OCI-LY1 (cell line): ENCODE results near the gene SOX12.
A peak's percentile ranks its signal among the peaks of the same experiment; 100 is the strongest.

Source experiments
- H2AFZ ChIP-seq: fragments of 200-600 bp; sonication (generic), shearing (Covaris generic); 2 replicates; pipeline ENCODE4 v1.6.0; 2014; ENCODE audit warnings: antibody characterized with exemption, mild to moderate bottlenecking, low read length
- H3F3A ChIP-seq: fragments of 200-600 bp; sonication (generic), shearing (Covaris generic); 2 replicates; pipeline ENCODE4 v1.6.0; 2014; ENCODE audit warnings: mild to moderate bottlenecking, antibody characterized with exemption, low read length, moderate library complexity; ENCODE audit not compliant: insufficient read depth
- H3K27ac ChIP-seq: fragments of 200-600 bp; sonication (generic); 2 replicates; pipeline ENCODE4 v1.5.1; 2014; ENCODE audit warnings: low read length, mixed run types, mild to moderate bottlenecking, low read depth; ENCODE audit not compliant: poor library complexity, severe bottlenecking
- H3K27me3 ChIP-seq: fragments of 200-600 bp; sonication (generic); 2 replicates; pipeline ENCODE4 v1.6.0; 2014; ENCODE audit warnings: antibody characterized with exemption, mild to moderate bottlenecking, low read length, moderate library complexity; ENCODE audit not compliant: insufficient read depth
- H3K36me3 ChIP-seq: fragments of 200-600 bp; sonication (generic); 2 replicates; pipeline ENCODE4 v1.6.1; 2014; ENCODE audit warnings: mild to moderate bottlenecking, antibody characterized with exemption, low read length, moderate library complexity, mixed read lengths; ENCODE audit not compliant: insufficient read depth
- H3K4me1 ChIP-seq: fragments of 200-600 bp; sonication (generic); 2 replicates; pipeline ENCODE4 v1.5.1; 2014; ENCODE audit warnings: mild to moderate bottlenecking, low read length, moderate library complexity; ENCODE audit not compliant: insufficient read depth, severe bottlenecking
- H3K4me2 ChIP-seq: fragments of 200-600 bp; sonication (generic), shearing (Covaris generic); 2 replicates; pipeline ENCODE4 v1.6.1; 2014; ENCODE audit warnings: low read length
- H3K4me3 ChIP-seq: fragments of 200-600 bp; sonication (generic); 2 replicates; pipeline ENCODE4 v1.5.1; 2014; ENCODE audit warnings: low read length, low read depth, mild to moderate bottlenecking, mixed read lengths; ENCODE audit not compliant: poor library complexity, severe bottlenecking
- H3K79me2 ChIP-seq: fragments of 200-600 bp; shearing (Covaris generic); 2 replicates; pipeline ENCODE4 v1.6.1; 2016; ENCODE audit warnings: mixed run types, low read length, mixed read lengths; ENCODE audit not compliant: insufficient read depth
- H3K9ac ChIP-seq: fragments of 200-600 bp; sonication (generic), shearing (Covaris generic); 2 replicates; pipeline ENCODE4 v1.6.1; 2014; ENCODE audit warnings: mild to moderate bottlenecking, low read length, mixed read lengths
- H3K9me2 ChIP-seq: fragments of 200-600 bp; sonication (generic), shearing (Covaris generic); 2 replicates; pipeline ENCODE4 v1.6.1; 2014; ENCODE audit warnings: low read depth, mild to moderate bottlenecking, low read length, mixed read lengths
- H3K9me3 ChIP-seq: fragments of 200-600 bp; shearing (Covaris generic); 2 replicates; pipeline ENCODE4 v1.6.1; 2014; ENCODE audit warnings: low read length, mixed read lengths
- H4K20me1 ChIP-seq: fragments of 200-600 bp; sonication (generic), shearing (Covaris generic); 2 replicates; pipeline ENCODE4 v1.6.0; 2016; ENCODE audit warnings: mild to moderate bottlenecking, low read length; ENCODE audit not compliant: insufficient read depth
- CTCF ChIP-seq: fragments of 200-600 bp; sonication (generic), shearing (Covaris generic); IDR thresholded peaks from 2 replicates; pipeline ENCODE4 v1.5.1; 2017; ENCODE audit warnings: mild to moderate bottlenecking, antibody characterized with exemption, low read length, moderate library complexity, mixed read lengths
- EZH2 ChIP-seq: fragments of 200-600 bp; sonication (generic), shearing (Covaris generic); IDR thresholded peaks from 2 replicates; pipeline ENCODE4 v1.8.0; 2017; ENCODE audit warnings: borderline replicate concordance, mixed run types, mild to moderate bottlenecking, antibody characterized with exemption, low read length, moderate library complexity, mixed read lengths

Gene SOX12

GRCh38 chr20:347640-348484 is 22.5 kb downstream of the SOX12 start:
- Histone ChIP-seq H3K4me1 (peaks cover 13% of the 10 kb centered on the region), H3K4me2 (peak overlapping the region; percentile 82), H3K27me3 (no peaks in the 10 kb centered on the region), H2AFZ (no peak overlapping the region), H3K79me2 (no peaks in the 10 kb centered on the region), H3K9ac (peak overlapping the region; percentile 92), H3K36me3 (peaks cover 9% of the 10 kb centered on the region), H3K4me3 (peak overlapping the region; percentile 90), H3K9me3 (no peaks in the 10 kb centered on the region), H4K20me1 (no peaks in the 10 kb centered on the region), H3K27ac (peak overlapping the region; percentile 81), H3K9me2 (no peaks in the 10 kb centered on the region), H3F3A (no peaks in the 10 kb centered on the region)
- TF ChIP-seq CTCF (no peak), EZH2 (no peak)

GRCh38 chr20:348972-349841 is 23.9 kb downstream of the SOX12 start:
- H2AFZ ChIP-seq = no peak overlapping the region
- H3K9ac ChIP-seq = no peak overlapping the region
- H3K9me2 ChIP-seq = no peaks in the 10 kb centered on the region
- no peak overlapping the region for H3K4me2 ChIP-seq
- H3K79me2 ChIP-seq = no peaks in the 10 kb centered on the region
- no peaks in the 10 kb centered on the region for H3F3A ChIP-seq
- TF ChIP-seq CTCF (no peak), EZH2 (no peak)
- peaks cover 13% of the 10 kb centered on the region for H3K4me1 ChIP-seq
- no peaks in the 10 kb centered on the region for H3K27me3 ChIP-seq
- H3K9me3 ChIP-seq = no peaks in the 10 kb centered on the region
- H3K27ac ChIP-seq = no peak overlapping the region
- H3K4me3 ChIP-seq = no peak overlapping the region
- no peaks in the 10 kb centered on the region for H4K20me1 ChIP-seq
- peaks cover 9% of the 10 kb centered on the region for H3K36me3 ChIP-seq

- no peak for TF ChIP-seq EZH2
- TF ChIP-seq CTCF = no peak
Observed at GRCh38 chr20:353166-353565, 27.8 kb downstream of the SOX12 start.

More at GRCh38 chr20:353166-353565, 27.8 kb downstream of the SOX12 start:
- Histone ChIP-seq H3K4me2 (no peak overlapping the region), H3K9me3 (no peaks in the 10 kb centered on the region), H2AFZ (no peak overlapping the region), H3K9ac (no peak overlapping the region), H3K27ac (no peak overlapping the region), H3K4me1 (peaks cover 5% of the 10 kb centered on the region), H3K36me3 (peaks cover 9% of the 10 kb centered on the region), H3K9me2 (no peaks in the 10 kb centered on the region), H3K27me3 (no peaks in the 10 kb centered on the region), H4K20me1 (no peaks in the 10 kb centered on the region), H3K4me3 (no peak overlapping the region), H3K79me2 (no peaks in the 10 kb centered on the region), H3F3A (no peaks in the 10 kb centered on the region)
